ENCODE results near the gene DGKZ. TPM values are rescaled to one million over a fixed set of nuclear protein-coding genes. Genes with fewer than 3 reads are reported as not detected.
A peak's percentile ranks its signal among the peaks of the same experiment; 100 is the strongest.

The DGKZ gene
- total and polyA plus RNA-seq, 10 of the 15 experiments (the other 5 are each of a cell fraction or from before 2014, with no cell fraction given), result 0.50 to 78.4 (median 39.5) TPM

- Histone ChIP-seq H3K27ac (ENCODE audit: control insufficient read depth, insufficient read depth) (no peak overlapping the region), H2AFZ (ENCODE audit: control insufficient read depth, low read depth, low read length) (no peak overlapping the region), H3K4me2 (ENCODE audit: control insufficient read depth, insufficient read depth) (no peak overlapping the region), H3K27me3 (replicated peaks in 1 of 2; ENCODE audit: control insufficient read depth in 2 of 2, insufficient read depth in 2 of 2, low read length in 1 of 2) (no peaks in the 10 kb centered on the region), H4K20me1 (ENCODE audit: control insufficient read depth, insufficient read depth) (no peaks in the 10 kb centered on the region), H3K4me3 (no peak overlapping the region), H3K9me3 (replicated peaks; ENCODE audit: control insufficient read depth, insufficient read depth, low read length) (no peaks in the 10 kb centered on the region), H3K4me1 (ENCODE audit: control insufficient read depth, insufficient read depth, low read length) (no peaks in the 10 kb centered on the region), H3K9ac (ENCODE audit: control insufficient read depth, insufficient read depth, low read length) (no peak overlapping the region), H3K36me3 (ENCODE audit: control insufficient read depth in 2 of 2, insufficient read depth in 2 of 2, low read length in 1 of 2) (peaks cover 9 to 28% of the 10 kb centered on the region in 2 experiments; a peak in 3 of 4 replicates), H3K79me2 (ENCODE audit: control insufficient read depth, insufficient read depth, low read length) (no peaks in the 10 kb centered on the region; the same call in 1 of the 2 replicates)
- in situ Hi-C loops (cut with MboI), result no loop called here
- ChIA-PET POLR2A (no interaction called here), SMC1A (ENCODE audit: uncharacterized antibody, unreplicated experiment) (interaction anchor here (0.8 to 5.5 kb wide), 2 partner anchors 18 to 121 kb away, joined by 3 to 32 read pairs; no protein-coding TSS in a partner anchor), CTCF (interaction anchor here (1.0 to 15.2 kb wide), 5 partner anchors 14 to 58 kb away, joined by 3 to 423 read pairs (median 4); partner anchors contain the start of gene DGKZ), RAD21 (ENCODE audit: unreplicated experiment) (interaction anchor here (1.0 to 2.3 kb wide), 4 partner anchors 14 to 152 kb away, joined by 3 to 11 read pairs (median 6); no protein-coding TSS in a partner anchor)
- no TSS peak for BruUV-seq (replicated peaks)
- FAIRE-seq, result peak; percentile 69
- TF ChIP-seq CTCF (IDR thresholded peaks at IDR 0.05 in 2 of 3, conservative IDR thresholded peaks at IDR 0.05 in 1 of 3; ENCODE audit: control insufficient read depth in 2 of 3, extremely low read depth in 1 of 3, insufficient read depth in 1 of 3, low read depth in 3 of 3, low read length in 3 of 3) (peak; percentile 78 to 96 (median 95)), IRF4 (IDR thresholded peaks at IDR 0.05; ENCODE audit: low read depth, low read length) (0 out of 2 replicates have a peak, but pooled peaks have one; percentile 19), E2F8 (IDR thresholded peaks at IDR 0.05; ENCODE audit: low read depth, partially characterized antibody) (no peak), JUND (IDR thresholded peaks at IDR 0.05; ENCODE audit: low read depth, low read length) (no peak), SMC3 (IDR thresholded peaks at IDR 0.05; ENCODE audit: borderline replicate concordance, low read length) (peak; percentile 51; the same call in 1 of the 2 replicates), USF1 (IDR thresholded peaks at IDR 0.05; ENCODE audit: borderline replicate concordance, extremely low read length, insufficient read depth, low read depth, low read length) (no peak), SUZ12 (IDR thresholded peaks at IDR 0.05; ENCODE audit: unreplicated experiment) (no peak), POLR2AphosphoS5 (IDR thresholded peaks at IDR 0.05; ENCODE audit: low read length) (0 out of 2 replicates have a peak, but pooled peaks have one; percentile 14), SUPT20H (IDR thresholded peaks at IDR 0.05; ENCODE audit: borderline replicate concordance, control insufficient read depth, low read depth, low read length) (no peak), MEF2B (IDR thresholded peaks at IDR 0.05; ENCODE audit: partially characterized antibody, poor library complexity, severe bottlenecking) (no peak), YY1 (IDR thresholded peaks at IDR 0.05; ENCODE audit: low read depth, low read length) (peak; percentile 68; the same call in 1 of the 2 replicates), ETV6 (conservative IDR thresholded peaks at IDR 0.05 in 1 of 2, IDR thresholded peaks at IDR 0.05 in 1 of 2; ENCODE audit: borderline replicate concordance in 1 of 2, low read depth in 1 of 2) (no peak), RAD21 (IDR thresholded peaks at IDR 0.05; ENCODE audit: insufficient read depth, low read depth, low read length) (peak; percentile 59), SMARCA5 (IDR thresholded peaks at IDR 0.05) (peak; percentile 40; the same call in 1 of the 2 replicates), EED (IDR thresholded peaks at IDR 0.05; ENCODE audit: low read depth) (0 out of 2 replicates have a peak, but pooled peaks have one; percentile 22), MTA2 (IDR thresholded peaks at IDR 0.05; ENCODE audit: low read depth) (no peak)
- WGBS (ENCODE audit: insufficient coverage, insufficient replicate concordance, low lambda C conversion rate, missing lambda C conversion rate), result 60% methylated on average over 25 of the region's 25 CpGs
- peak; percentile 88 for ATAC-seq
- intact Hi-C loops (cut with micrococcal nuclease; ENCODE audit: unreplicated experiment), result loop anchor here (5.0 kb wide), 1 partner anchor 132 kb away; no protein-coding TSS in a partner anchor
- DNase-seq (ENCODE audit: low read depth, low spot score), result no peak
These were observed 22.3 kb downstream of the DGKZ start for GRCh38 chr11:46369458-46370152.

Measured in GM12878 (cell line).